Stimulated activated CD4-positive, alpha-beta T cell treated with anti-CD3 and anti-CD28 coated beads, Interleukin-1b, Interleukin-23, amount 100 ng/mL, for 1 hour (primary cell): ENCODE results near the gene BEST2.
"Not testable (repeated sequence)": the region's sequence is repeated elsewhere in the genome, so short reads cannot be mapped to it uniquely, and the experiment has no call there.

Source experiments
- DNase-seq, 2 donors: peaks; one replicate each; pipeline ENCODE4 v3.0.0-alpha.2; 2020; ENCODE audit warnings: low read depth in 2 of 2

The BEST2 gene

GRCh38 chr19:12751635-12752034, at the start of gene BEST2:
Gene BEST2 (plus strand): TSS chr19:12751791. CDS start chr19:12752593, 802 bp downstream.
- DNase-seq: no peak

DNA sequence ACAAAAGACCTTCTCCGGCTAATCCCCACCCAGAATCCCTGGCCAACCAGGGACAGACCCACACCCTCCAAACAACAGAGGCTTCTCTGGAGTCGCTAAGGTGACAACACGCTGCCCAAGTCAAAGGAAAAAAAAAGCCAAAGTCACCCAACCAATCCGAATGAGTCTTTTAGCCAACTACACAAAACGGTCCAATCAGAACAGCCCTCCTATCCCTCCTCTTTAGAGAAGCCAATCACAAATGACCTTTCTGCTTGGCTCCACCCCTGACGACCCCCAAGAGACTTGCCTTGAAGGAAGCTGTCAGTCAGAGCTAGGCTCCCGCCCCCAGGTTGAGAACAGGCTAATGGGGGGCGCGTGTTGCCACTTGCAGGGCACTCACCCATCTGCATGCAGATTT, 48.5 kb upstream of the BEST2 start:
- no peak for DNase-seq

- DNase-seq: no peak
Measured at GRCh38 chr19:12705169-12705568, 46.4 kb upstream of the BEST2 start.

- DNase-seq: no peak
Measured at GRCh38 chr19:12705654-12706331, 45.8 kb upstream of the BEST2 start.

- DNase-seq: no peak
Measured at GRCh38 chr19:12706332-12706718, 45.3 kb upstream of the BEST2 start.

- DNase-seq: no peak
Measured at GRCh38 chr19:12708641-12709040, 43.0 kb upstream of the BEST2 start.

GRCh38 chr19:12711187-12711586, 40.4 kb upstream of the BEST2 start:
- no peak for DNase-seq

DNA sequence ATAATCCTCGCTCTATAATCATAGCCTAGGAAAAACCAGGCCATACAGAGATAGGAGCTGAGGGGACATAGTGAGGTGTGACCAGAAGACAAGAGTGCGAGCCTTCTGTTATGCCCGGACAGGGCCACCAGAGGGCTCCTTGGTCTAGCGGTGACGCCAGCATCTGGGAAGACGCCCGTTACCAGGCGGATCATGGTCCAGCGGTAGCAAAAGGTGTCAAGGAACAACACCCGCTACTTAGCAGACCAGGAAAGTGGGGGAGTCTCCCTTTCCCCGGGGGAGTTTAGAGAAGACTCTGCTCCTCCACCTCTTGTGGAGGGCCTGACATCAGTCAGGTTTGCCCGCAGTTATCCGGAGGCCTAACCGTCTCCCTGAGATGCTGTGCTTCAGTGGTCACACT, 39.5 kb upstream of the BEST2 start:
- DNase-seq: not testable (repeated sequence)

DNA sequence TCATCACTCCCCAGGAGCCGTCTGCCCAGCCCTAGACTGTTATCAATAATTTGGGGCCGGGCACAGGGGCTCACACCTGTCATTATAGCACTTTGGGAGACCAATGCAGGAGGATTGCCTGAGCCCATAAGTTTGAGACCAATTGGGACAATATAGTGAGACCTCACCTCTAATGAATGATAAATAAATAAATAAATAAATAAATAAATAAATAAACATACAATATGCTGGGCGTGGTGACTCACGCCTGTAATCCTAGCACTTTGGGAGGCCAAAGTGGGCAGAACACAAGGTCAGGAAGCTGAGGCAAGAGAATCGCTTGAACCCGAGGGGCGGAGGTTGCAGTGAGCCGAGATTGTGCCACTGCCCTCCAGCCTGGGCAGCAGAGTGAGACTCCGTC, 38.3 kb upstream of the BEST2 start:
- not testable (repeated sequence) for DNase-seq

GRCh38 chr19:12715102-12715501, 36.5 kb upstream of the BEST2 start:
- no peak for DNase-seq

GRCh38 chr19:12715929-12716328, 35.7 kb upstream of the BEST2 start:
- no peak for DNase-seq

DNA sequence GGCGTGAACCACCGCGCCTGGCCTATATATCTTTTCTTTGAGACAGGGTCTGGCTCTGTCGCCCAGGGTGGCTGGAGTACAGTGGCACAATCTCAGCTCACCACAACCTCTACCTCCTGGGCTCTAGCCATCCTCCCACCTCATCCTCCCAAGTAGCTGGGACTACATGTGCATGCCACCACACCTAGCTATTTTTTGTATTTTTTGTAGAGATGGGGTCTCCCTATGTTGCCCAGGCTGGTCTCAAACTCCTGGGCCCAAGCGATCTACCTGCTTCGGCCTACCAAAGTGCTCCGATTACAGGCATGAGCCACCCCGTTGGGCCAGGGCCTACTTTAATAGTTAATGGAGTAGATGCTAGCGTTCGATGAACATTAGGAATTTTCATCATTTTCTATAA, 31.3 kb upstream of the BEST2 start:
- no peak for DNase-seq

DNA sequence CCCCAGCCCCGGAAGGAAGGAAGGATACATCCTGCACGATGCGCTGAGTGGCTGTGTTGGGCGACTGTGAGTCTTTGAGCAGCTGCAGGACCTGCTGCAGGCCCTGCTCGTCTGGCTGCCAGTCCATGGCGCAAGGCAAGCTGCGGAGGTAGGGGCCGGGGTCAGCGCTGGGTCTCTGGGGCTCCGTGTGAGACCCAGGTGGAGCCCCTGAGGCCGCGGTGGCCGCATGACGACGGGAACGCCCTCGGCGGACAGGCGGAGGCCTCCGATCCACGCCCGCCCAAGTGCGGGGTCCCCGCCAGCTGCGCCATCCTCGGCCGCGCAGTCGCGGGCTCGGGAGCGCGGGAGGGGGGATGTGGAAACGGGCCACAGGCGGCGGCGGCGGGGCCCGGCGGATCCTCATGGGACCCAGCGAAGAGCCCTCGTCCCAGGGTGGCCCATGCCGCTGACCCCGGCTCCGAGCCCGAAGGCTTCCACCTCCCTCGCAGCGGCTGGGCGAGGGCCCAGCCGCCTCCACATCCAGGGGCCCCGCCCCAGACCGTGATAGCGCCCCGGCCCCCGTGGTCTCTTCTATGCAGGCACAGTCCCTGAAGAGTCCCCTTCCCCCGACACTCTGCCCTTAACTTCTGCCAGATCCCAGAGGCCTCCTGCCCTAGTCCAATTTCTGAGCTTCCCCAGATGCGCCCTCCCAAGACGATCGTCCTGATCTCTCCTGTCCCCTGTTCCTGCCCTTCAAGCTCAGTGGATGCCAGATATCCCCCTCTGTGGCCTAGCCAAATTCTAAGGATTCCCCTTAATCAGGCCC, 30.5 kb upstream of the BEST2 start:
- no peak for DNase-seq

DNA sequence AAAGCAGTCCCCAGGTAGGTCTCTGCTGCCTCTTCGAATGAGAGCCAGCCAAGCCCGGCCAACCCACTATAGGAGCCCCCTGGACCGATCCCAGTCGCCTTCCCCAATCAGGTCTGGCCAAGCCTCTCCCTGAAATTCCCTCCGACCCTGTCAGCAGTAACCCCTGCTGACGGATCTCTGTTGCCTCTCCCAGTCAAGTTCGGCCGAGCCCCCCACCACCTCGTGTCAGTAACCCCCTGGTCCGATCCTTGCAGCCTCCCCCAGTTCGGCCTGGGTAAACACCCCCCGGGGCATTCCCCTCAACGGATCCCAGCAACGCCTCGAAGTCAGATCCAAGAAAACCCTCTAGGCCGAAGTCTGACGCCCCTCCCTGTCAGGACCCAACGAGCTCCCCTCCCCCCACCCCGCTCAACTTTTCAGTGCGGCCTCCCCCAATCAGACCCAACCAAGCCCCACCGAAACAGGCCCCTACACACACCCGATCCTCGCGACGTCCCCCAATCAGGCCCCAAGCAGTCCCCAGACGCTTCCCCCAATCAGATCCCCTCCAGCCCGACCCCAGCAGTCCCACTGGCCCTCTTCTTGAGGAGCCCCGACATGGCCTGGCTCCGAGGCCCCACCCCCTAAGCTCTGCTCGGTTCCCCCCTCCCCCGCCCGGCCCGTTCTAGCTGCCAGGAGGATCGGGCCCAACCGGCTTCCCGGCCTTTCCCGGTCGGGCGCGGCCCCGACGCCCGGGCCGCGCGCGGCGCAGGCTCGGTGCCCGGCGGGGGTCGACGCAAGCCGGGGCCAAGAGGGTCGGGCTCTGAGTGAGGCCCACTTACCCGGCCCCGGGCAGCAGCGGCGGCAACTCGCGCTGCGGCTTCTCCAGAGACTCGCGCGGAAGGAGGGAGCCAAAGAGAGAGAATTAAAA, 29.7 kb upstream of the BEST2 start:
- DNase-seq: no peak

DNA sequence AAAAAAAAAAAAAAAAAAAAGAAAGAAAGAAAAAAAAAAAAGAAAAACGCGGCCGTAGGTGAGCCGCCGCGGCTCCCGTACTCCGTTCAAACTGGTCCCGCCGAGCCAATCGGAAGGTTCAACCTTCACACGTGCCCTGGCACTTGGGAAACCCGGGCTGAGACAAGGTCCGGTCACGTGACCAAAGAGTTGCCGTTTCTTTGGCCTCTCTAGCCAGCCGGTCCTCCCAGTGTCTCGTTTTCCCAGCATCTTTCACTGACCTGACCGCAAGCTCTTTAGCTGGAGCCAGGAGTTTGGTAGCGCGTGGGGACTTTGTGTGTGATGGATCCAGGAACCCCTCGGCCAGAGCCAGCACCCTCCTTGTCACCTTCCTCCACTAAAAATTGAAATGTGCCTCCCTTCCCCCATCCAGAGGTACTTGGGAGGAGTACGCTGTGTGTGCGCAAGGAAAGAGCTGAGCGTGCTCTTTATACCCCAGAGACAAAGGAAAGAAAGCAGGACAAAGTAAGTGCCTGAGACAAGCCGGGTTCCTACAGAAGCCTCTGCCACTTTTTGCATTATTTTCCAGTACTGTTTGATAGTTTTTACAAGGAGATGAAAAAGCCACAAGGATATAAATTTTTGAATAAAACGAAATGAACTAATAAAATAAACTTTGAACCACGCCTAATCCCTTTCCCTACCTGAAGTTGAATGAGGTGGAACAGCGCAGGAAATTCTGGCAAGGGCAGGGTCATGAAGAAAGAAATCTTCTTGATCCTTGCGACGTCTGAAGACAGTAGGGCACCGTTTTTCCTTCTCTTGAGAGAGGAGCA, 28.8 kb upstream of the BEST2 start:
- DNase-seq: peak; percentile 71 to 85

- DNase-seq: no peak
Measured at GRCh38 chr19:12723381-12723640, 28.3 kb upstream of the BEST2 start.

DNA sequence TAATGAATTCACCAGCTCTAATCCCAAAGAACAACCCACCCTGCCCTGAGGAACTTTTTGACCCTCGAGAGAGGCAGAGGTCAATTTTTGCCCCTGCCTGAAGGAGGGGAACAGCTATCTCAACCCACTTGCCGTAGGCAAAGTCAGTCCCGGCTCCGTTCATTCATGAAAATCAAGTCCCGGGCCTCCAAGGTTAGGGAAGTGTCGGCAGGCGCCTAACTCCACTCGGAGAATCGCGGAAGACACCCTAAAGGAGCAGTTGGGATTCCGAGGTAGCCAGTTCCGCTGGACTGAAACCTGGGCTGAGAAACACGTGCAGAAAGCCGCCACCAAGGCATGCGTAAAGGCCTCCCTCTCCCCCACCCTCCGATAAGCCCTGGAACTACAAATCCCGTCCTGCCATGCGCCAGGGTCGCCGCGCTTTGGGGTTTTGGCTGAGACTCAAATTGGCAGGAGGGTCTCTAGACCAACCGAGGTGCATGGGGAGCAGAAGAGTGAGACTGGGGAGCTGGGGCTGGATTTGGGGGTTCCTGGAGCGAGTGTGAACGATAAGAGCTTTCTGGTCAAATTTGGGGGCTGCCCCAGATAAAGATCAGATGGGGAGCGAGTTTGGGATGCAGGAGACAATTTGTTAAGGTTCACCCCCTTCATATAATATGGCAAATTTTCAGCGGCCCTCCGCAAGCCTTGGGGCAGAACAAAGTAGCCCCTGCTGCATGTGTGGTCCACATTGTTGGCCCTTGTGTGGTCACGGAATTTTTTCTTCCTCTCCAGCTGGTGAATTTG, 27.8 kb upstream of the BEST2 start, which contains the start of gene TNPO2:
TNPO2 (minus strand) TSS at position 292 of the 786 bp plus-strand sequence. CDS start 2,955 bp downstream, outside the sequence.
- peak in 1 of 2 donors; percentile 54 for DNase-seq

DNA sequence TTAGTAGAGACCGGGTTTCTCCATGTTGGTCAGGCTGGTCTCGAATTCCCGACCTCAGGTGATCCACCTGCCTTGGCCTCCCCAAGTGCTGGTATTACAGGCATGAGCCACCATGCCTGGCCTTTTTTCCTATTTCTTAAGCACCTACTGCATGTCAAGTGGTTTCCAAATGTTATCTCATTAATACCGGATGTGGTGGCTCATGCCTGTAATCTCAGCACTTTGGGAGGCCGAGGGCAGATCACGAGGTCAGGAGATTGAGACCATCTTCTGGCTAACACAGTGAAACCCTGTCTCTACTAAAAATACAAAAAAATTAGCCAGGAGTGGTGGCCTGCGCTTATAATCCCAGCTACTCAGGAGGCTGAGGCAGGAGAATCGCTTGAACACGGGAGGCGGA, 26.0 kb upstream of the BEST2 start:
- not testable (repeated sequence) for DNase-seq

- DNase-seq: no peak
Measured at GRCh38 chr19:12726988-12727316, 24.6 kb upstream of the BEST2 start.

- no peak for DNase-seq
Measured at GRCh38 chr19:12727745-12728433, 23.7 kb upstream of the BEST2 start.
